ENCODE measurements around the gene PALD1. TPM values are rescaled to one million over a fixed set of nuclear protein-coding genes. Genes with fewer than 3 reads are reported as not detected.
"Not testable (repeated sequence)": the region's sequence is repeated elsewhere in the genome, so short reads cannot be mapped to it uniquely, and the experiment has no call there.

The PALD1 gene
- total RNA-seq, 6 donors from 2014 or later: 8.9 to 25.4 (median 13.4) TPM

DNA sequence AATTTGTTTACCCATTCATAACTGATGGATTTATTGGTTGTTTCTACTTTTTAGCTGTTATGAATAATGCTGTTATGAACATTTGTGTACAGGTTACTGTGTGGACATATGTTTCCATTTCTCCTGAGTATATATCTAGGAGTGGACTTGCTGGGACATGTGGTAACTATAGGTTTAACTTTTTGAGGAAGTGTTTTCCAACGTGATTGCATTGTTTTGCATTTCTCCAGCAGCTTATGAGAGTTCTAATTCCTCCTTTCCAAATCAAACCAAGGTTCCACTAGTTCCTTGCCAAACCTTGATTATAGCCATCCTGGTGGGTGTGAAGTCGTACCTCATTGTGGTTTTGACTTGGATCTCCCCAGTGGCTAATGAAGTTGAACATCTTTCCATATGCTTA is 126.6 kb downstream of the PALD1 start:
- no peak for TF ChIP-seq POLR2A (IDR thresholded peaks at IDR 0.05)
- TF ChIP-seq, protein P1, sequence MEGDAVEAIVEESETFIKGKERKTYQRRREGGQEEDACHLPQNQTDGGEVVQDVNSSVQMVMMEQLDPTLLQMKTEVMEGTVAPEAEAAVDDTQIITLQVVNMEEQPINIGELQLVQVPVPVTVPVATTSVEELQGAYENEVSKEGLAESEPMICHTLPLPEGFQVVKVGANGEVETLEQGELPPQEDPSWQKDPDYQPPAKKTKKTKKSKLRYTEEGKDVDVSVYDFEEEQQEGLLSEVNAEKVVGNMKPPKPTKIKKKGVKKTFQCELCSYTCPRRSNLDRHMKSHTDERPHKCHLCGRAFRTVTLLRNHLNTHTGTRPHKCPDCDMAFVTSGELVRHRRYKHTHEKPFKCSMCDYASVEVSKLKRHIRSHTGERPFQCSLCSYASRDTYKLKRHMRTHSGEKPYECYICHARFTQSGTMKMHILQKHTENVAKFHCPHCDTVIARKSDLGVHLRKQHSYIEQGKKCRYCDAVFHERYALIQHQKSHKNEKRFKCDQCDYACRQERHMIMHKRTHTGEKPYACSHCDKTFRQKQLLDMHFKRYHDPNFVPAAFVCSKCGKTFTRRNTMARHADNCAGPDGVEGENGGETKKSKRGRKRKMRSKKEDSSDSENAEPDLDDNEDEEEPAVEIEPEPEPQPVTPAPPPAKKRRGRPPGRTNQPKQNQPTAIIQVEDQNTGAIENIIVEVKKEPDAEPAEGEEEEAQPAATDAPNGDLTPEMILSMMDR (IDR thresholded peaks at IDR 0.05): no peak
- no peak for TF ChIP-seq POLR2AphosphoS5 (IDR thresholded peaks at IDR 0.05)
- TF ChIP-seq EP300 (IDR thresholded peaks at IDR 0.05): no peak
- no peaks in the 10 kb centered on the region for H3K4me1 ChIP-seq
- no peak overlapping the region for H3K27ac ChIP-seq
- 42 to 69% methylated on average over 2 of the region's 2 CpGs for WGBS, 2 donors
- no peaks in the 10 kb centered on the region for H3K36me3 ChIP-seq
- H3K9me3 ChIP-seq: no peaks in the 10 kb centered on the region
- no peak overlapping the region for H3K4me3 ChIP-seq
- DNase-seq (no peak), ATAC-seq (ENCODE audit: low FRiP score in 2 of 2) (no peak)
- H3K27me3 ChIP-seq: no peaks in the 10 kb centered on the region

DNA sequence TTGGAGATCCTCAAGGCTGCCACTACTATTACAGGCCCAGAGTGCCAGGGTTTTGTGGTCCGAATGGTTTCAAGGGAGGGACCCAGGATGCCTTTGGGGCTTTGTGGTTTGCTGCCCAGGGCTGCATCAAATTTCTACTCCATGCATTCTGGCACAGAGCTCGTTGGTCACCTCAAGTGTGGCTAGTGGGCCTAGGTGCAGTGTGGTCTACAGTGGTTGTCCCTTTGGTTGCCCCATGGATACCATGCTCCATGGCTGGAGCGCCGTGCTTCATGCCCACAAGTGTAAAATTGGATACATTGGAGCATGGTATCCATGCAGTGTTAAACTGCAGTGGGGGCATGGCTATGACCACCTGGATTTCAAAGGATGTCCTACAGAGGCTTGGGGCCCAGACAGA is 129.4 kb downstream of the PALD1 start:
- WGBS, 2 donors: 78 to 91% methylated on average over 1 to 4 of the region's 4 CpGs
- Histone ChIP-seq H3K4me3 (no peak overlapping the region), H3K27ac (no peak overlapping the region), H3K27me3 (no peaks in the 10 kb centered on the region), H3K9me3 (no peaks in the 10 kb centered on the region), H3K4me1 (no peaks in the 10 kb centered on the region), H3K36me3 (no peaks in the 10 kb centered on the region)
- ATAC-seq (ENCODE audit: low FRiP score in 2 of 2) (no peak), DNase-seq (no peak)
- TF ChIP-seq, protein P1 (IDR thresholded peaks at IDR 0.05): no peak
- TF ChIP-seq EP300 (IDR thresholded peaks at IDR 0.05) (no peak), POLR2AphosphoS5 (IDR thresholded peaks at IDR 0.05) (no peak), POLR2A (IDR thresholded peaks at IDR 0.05) (no peak)

DNA sequence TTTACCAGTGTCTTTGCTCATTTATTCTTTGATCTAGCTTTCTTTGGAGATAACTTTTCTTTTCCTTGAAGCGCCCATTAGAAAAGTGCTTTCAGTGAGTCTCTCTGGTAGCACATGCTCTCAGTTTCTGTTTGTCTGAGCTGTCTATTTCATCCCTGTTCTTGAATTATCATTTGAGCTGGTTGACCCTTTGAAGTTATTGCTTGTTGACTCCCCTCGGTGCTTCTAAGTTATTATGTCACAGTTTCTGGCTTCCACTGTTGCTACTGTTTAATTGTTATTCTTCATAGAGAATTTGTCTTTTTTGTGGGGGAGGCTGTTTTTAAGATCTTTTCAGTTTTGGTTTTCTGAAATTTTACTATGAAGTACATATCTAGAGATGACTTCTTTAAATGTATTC is 135.4 kb downstream of the PALD1 start:
- DNase-seq (no peak), ATAC-seq (ENCODE audit: low FRiP score in 2 of 2) (no peak)
- Histone ChIP-seq H3K4me1 (no peaks in the 10 kb centered on the region), H3K27ac (no peak overlapping the region), H3K4me3 (no peak overlapping the region), H3K27me3 (no peaks in the 10 kb centered on the region), H3K9me3 (no peaks in the 10 kb centered on the region), H3K36me3 (no peaks in the 10 kb centered on the region)
- WGBS, 2 donors: 79 to 87% methylated on average over 2 of the region's 2 CpGs
- no peak for TF ChIP-seq EP300 (IDR thresholded peaks at IDR 0.05)
- TF ChIP-seq POLR2AphosphoS5 (IDR thresholded peaks at IDR 0.05): no peak
- TF ChIP-seq, protein P1 (IDR thresholded peaks at IDR 0.05): no peak
- TF ChIP-seq POLR2A (IDR thresholded peaks at IDR 0.05): no peak

DNA sequence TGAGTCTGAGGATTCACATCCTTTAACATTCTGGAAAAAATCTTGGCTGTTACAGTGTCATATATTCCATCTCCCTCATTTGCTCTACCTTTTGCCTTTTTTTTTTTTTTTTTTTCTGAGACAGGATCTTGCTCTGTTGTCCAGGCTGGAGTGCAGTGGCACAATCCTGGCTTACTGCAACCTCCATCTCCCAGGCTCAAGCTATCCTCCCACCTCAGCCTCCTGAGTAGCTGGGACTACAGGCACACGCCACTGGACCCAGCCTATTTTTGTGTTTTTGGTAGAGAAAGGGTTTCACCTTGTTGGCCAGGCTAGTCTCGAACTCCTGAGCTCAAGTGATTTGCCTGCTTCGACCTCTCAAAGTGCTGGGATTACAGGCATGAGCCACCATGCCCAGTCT is 135.8 kb downstream of the PALD1 start:
- 98 to 100% methylated on average over 3 of the region's 3 CpGs for WGBS, 2 donors
- DNase-seq; H3K36me3 ChIP-seq; H3K27ac ChIP-seq; H3K4me1 ChIP-seq; H3K9me3 ChIP-seq; ATAC-seq (ENCODE audit: low FRiP score in 2 of 2); H3K4me3 ChIP-seq; H3K27me3 ChIP-seq: not testable (repeated sequence)

DNA sequence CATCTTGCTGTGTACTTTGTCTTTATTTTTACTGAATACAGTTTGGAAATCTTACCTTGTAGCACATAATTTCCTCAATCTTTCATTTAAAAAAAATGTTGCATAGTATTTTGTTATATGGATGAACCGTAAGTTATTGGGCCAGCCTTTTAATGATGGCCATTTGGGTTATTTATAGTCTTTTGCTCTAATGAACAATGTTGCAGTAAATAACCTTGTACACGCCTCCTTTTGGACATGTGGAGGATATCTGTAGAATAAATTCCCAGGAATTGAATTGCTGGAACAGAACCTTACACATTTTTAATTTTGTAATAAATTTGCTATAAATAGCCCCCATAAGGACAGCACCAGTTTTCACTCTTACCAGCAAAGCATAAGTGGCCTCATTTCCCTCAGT is 136.6 kb downstream of the PALD1 start:
- WGBS, 2 donors: 92 to 97% methylated on average over 2 of the region's 2 CpGs
- TF ChIP-seq EP300 (IDR thresholded peaks at IDR 0.05) (no peak), POLR2A (IDR thresholded peaks at IDR 0.05) (no peak), POLR2AphosphoS5 (IDR thresholded peaks at IDR 0.05) (no peak)
- TF ChIP-seq, protein P1 (IDR thresholded peaks at IDR 0.05): no peak
- no peak overlapping the region for H3K4me3 ChIP-seq
- no peak for DNase-seq
- H3K9me3 ChIP-seq: peaks cover 0 to 6% (median 3%) of the 10 kb centered on the region in 4 donors
- H3K27me3 ChIP-seq: no peaks in the 10 kb centered on the region
- H3K4me1 ChIP-seq: no peaks in the 10 kb centered on the region
- H3K27ac ChIP-seq: no peak overlapping the region
- no peak for ATAC-seq (ENCODE audit: low FRiP score in 2 of 2)
- no peaks in the 10 kb centered on the region for H3K36me3 ChIP-seq

All from upper lobe of left lung (tissue), 6 donors.